Lower lobe of right lung (tissue), 2 donors: ENCODE results near the gene LRP3. TPM values are rescaled to one million over a fixed set of nuclear protein-coding genes. Genes with fewer than 3 reads are reported as not detected.

Experiments
- ATAC-seq, 2 donors: fragments of 200-7000 bp; cut with Tn5 transposase; one replicate each; pipeline ENCODE4 v1.9.1; 2020 to 2022; ENCODE audit warnings: mild to moderate bottlenecking in 2 of 2, moderate library complexity in 2 of 2
- DNase-seq: peaks from one replicate; pipeline ENCODE4 v3.0.0-alpha.2; 2020
- H3K27ac ChIP-seq: fragments of 200-600 bp; one replicate; pipeline ENCODE4 v1.8.0; 2022
- H3K27me3 ChIP-seq: fragments of 200-600 bp; one replicate; pipeline ENCODE4 v1.8.0; 2022; ENCODE audit warnings: low read depth
- H3K36me3 ChIP-seq: fragments of 200-600 bp; one replicate; pipeline ENCODE4 v1.8.0; 2022; ENCODE audit warnings: mild to moderate bottlenecking
- H3K4me1 ChIP-seq: fragments of 200-600 bp; one replicate; pipeline ENCODE4 v1.8.0; 2022
- H3K4me3 ChIP-seq: fragments of 200-600 bp; one replicate; pipeline ENCODE4 v1.8.0; 2022; ENCODE audit warnings: mild to moderate bottlenecking
- H3K9me3 ChIP-seq: fragments of 200-600 bp; one replicate; pipeline ENCODE4 v1.8.0; 2022
- intact Hi-C: fragments of 100-400 bp; cut with DNase I; formaldehyde crosslinking; loops from one replicate; pipeline ENCODE4 v1.11.0; 2022
- total RNA-seq: library from RNA; stranded (reverse); fragmentation: NEBNext Ultra II Directional; extraction: Animal tissue kit (Norgen Biotek cat#: 25700); gene quantifications from one replicate; pipeline ENCODE4 v1.2.1, GENCODE V29; 2021
- TF ChIP-seq, protein P1 (sequence below): fragments of 200-600 bp; IDR thresholded peaks from one replicate; pipeline ENCODE4 v1.8.0; 2022; ENCODE audit warnings: antibody characterized with exemption, mild to moderate bottlenecking
- donor health status: DM: no; HTN: yes; CAD: no; lungs with severe emphysema.

Gene LRP3
- total RNA-seq, 1 donor from 2014 or later, result 13.8 TPM

DNA sequence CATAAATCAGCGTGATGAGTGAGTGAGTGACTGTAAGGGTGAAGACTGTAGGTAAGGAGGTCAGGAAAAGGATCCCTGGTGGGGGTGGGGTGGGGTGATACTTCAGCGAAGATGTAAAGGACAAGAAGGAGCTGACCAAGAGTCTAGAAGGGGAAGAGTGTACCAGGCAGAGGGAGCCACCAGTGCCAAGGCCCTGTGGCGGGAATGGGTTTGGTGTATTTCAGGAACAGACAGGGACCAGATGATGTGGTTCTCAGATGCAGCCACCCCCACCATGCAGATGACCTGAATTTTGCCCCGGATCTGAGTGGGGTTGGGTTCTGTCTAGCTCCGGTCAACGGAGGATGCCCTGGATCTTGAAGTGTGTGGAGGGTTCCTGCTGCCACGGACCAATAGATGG lies 61.7 kb downstream of the LRP3 start:
- Histone ChIP-seq H3K27ac (no peak overlapping the region), H3K9me3 (no peaks in the 10 kb centered on the region), H3K4me1 (peaks cover 11% of the 10 kb centered on the region), H3K27me3 (peaks cover 9% of the 10 kb centered on the region), H3K4me3 (no peak overlapping the region), H3K36me3 (no peaks in the 10 kb centered on the region)
- intact Hi-C loops, result no loop called here
- DNase-seq (no peak), ATAC-seq (no peak)
- TF ChIP-seq, protein P1, sequence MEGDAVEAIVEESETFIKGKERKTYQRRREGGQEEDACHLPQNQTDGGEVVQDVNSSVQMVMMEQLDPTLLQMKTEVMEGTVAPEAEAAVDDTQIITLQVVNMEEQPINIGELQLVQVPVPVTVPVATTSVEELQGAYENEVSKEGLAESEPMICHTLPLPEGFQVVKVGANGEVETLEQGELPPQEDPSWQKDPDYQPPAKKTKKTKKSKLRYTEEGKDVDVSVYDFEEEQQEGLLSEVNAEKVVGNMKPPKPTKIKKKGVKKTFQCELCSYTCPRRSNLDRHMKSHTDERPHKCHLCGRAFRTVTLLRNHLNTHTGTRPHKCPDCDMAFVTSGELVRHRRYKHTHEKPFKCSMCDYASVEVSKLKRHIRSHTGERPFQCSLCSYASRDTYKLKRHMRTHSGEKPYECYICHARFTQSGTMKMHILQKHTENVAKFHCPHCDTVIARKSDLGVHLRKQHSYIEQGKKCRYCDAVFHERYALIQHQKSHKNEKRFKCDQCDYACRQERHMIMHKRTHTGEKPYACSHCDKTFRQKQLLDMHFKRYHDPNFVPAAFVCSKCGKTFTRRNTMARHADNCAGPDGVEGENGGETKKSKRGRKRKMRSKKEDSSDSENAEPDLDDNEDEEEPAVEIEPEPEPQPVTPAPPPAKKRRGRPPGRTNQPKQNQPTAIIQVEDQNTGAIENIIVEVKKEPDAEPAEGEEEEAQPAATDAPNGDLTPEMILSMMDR, result no peak

DNA sequence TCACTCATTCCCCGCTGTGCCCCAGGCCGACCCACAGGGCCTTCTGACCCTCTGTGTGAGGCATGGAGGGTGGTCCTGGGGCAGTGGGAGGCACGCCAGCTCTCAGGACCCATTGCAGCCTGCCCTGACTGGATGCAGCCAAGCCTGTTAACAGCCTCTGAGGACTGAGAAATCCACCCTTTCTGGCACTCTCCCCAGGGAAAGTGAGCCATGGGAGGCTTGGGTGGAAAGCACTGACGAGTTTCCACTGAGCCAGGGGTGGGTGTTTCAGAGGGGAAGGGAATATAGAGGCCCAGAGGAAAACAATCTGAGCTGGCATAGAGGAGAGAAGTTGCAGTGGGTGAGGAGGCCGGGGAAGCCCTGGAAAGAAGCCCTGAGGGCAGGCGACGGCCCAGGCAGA lies 62.1 kb downstream of the LRP3 start:
- ATAC-seq, result no peak
- H3K4me1 ChIP-seq, result peaks cover 16% of the 10 kb centered on the region
- no peaks in the 10 kb centered on the region for H3K9me3 ChIP-seq
- H3K27me3 ChIP-seq, result peaks cover 5% of the 10 kb centered on the region
- no peak for DNase-seq
- no peak overlapping the region for H3K27ac ChIP-seq
- intact Hi-C loops, result no loop called here
- no peak overlapping the region for H3K4me3 ChIP-seq
- TF ChIP-seq, protein P1, result no peak
- no peaks in the 10 kb centered on the region for H3K36me3 ChIP-seq

DNA sequence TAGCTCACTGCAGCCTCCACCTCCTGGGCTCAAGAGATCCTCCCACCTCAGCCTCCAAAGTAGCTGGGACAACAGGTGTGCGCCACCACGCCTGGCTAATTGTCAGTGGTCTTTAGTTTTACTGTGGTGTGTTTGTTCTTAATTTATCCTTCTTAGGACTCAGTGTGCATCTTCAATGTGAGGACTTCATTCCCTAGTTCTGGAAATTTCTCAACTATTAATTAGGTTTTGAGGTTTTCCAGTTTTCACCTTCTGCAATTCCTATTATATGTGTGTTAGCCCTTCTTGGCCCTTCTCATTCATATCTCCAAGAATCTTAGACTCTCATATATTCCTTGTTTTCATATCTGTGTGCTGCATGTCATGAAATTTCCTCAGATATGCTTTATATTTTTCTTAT lies 63.7 kb downstream of the LRP3 start:
- TF ChIP-seq, protein P1, result no peak
- intact Hi-C loops, result no loop called here
- H3K27ac ChIP-seq, result no peak overlapping the region
- no peaks in the 10 kb centered on the region for H3K9me3 ChIP-seq
- H3K27me3 ChIP-seq, result peaks cover 5% of the 10 kb centered on the region
- no peak for ATAC-seq
- peaks cover 24% of the 10 kb centered on the region for H3K4me1 ChIP-seq
- H3K36me3 ChIP-seq, result no peaks in the 10 kb centered on the region
- H3K4me3 ChIP-seq, result no peak overlapping the region
- DNase-seq, result no peak

Other genes with a start within 250 kb of the LRP3 start
- gene CEP89, start 222.4 kb upstream of the LRP3 start, total RNA-seq, result 19.8 TPM
- gene FAAP24, start 222.1 kb upstream of the LRP3 start, total RNA-seq, result 2.9 TPM
- gene RHPN2, start 129.4 kb upstream of the LRP3 start, total RNA-seq, result 7.7 TPM
- gene GPATCH1, start 113.1 kb upstream of the LRP3 start, total RNA-seq, result 8.4 TPM
- not detected for gene WDR88, start 62.2 kb upstream of the LRP3 start, total RNA-seq
- 0.62 TPM for gene SLC7A10, start 31.5 kb downstream of the LRP3 start, total RNA-seq
- 75.1 TPM for gene CEBPA, start 108.2 kb downstream of the LRP3 start, total RNA-seq
- 29.6 TPM for gene CEBPG, start 179.4 kb downstream of the LRP3 start, total RNA-seq